COLO668 (cell line): ENCODE data around the gene MAML3.

Experiments
- DNase-seq: peaks from one replicate; lab custom pipeline; 2025; ENCODE audit not compliant: unreplicated experiment; lab: John Stamatoyannopoulos, UW

MAML3 gene

GRCh38 chr4:140048419-140048995 is 105.5 kb downstream of the MAML3 start:
- DNase-seq = no peak

- DNase-seq = no peak
These were observed 106.2 kb downstream of the MAML3 start for GRCh38 chr4:140047786-140048185.

- no peak for DNase-seq
These were observed 106.9 kb downstream of the MAML3 start for GRCh38 chr4:140047017-140047640.

- DNase-seq = no peak
These were observed 107.4 kb downstream of the MAML3 start for GRCh38 chr4:140046543-140046942.

- no peak for DNase-seq
These were observed 108.0 kb downstream of the MAML3 start for GRCh38 chr4:140046016-140046415.

GRCh38 chr4:140044337-140044902 is 109.6 kb downstream of the MAML3 start:
- no peak for DNase-seq

GRCh38 chr4:140042634-140043033 is 111.3 kb downstream of the MAML3 start:
- no peak for DNase-seq

- DNase-seq = peak; percentile 30
These were observed 115.9 kb downstream of the MAML3 start for GRCh38 chr4:140038031-140038533.

GRCh38 chr4:140037353-140038030 is 116.5 kb downstream of the MAML3 start:
- DNase-seq = no peak

GRCh38 chr4:140031706-140032105 is 122.3 kb downstream of the MAML3 start:
- no peak for DNase-seq

GRCh38 chr4:140031061-140031460 is 122.9 kb downstream of the MAML3 start:
- no peak for DNase-seq

GRCh38 chr4:140028676-140029517 is 125.1 kb downstream of the MAML3 start:
- no peak for DNase-seq

- no peak for DNase-seq
These were observed 125.9 kb downstream of the MAML3 start for GRCh38 chr4:140028101-140028500.

GRCh38 chr4:140027101-140027500 is 126.9 kb downstream of the MAML3 start:
- no peak for DNase-seq

- DNase-seq = no peak
These were observed 128.5 kb downstream of the MAML3 start for GRCh38 chr4:140025470-140025869.

GRCh38 chr4:140020457-140021361 is 133.3 kb downstream of the MAML3 start:
- no peak for DNase-seq

- DNase-seq = peak; percentile 30
These were observed 134.2 kb downstream of the MAML3 start for GRCh38 chr4:140019619-140020347.

GRCh38 chr4:140018931-140019618 is 134.9 kb downstream of the MAML3 start:
- DNase-seq = peak; percentile 49

- DNase-seq = no peak
These were observed 139.7 kb downstream of the MAML3 start for GRCh38 chr4:140014284-140014683.
